IPS-NIHi7 (cell line): Measurements from ENCODE around the gene FUT1.
"Not testable (repeated sequence)": the region's sequence is repeated elsewhere in the genome, so short reads cannot be mapped to it uniquely, and the experiment has no call there.

Experiments
- DNase-seq: peaks from one replicate; pipeline ENCODE4 v3.0.0; 2012; ENCODE audit warnings: mixed read lengths; ENCODE audit errors: extremely low spot score

Gene FUT1

GRCh38 chr19:48718106-48718505 lies 34.3 kb downstream of the FUT1 start:
- not testable (repeated sequence) for DNase-seq

- DNase-seq = no peak
These were observed 35.7 kb downstream of the FUT1 start for GRCh38 chr19:48716562-48717291.

GRCh38 chr19:48715681-48716171 lies 36.7 kb downstream of the FUT1 start:
- DNase-seq = no peak

DNA sequence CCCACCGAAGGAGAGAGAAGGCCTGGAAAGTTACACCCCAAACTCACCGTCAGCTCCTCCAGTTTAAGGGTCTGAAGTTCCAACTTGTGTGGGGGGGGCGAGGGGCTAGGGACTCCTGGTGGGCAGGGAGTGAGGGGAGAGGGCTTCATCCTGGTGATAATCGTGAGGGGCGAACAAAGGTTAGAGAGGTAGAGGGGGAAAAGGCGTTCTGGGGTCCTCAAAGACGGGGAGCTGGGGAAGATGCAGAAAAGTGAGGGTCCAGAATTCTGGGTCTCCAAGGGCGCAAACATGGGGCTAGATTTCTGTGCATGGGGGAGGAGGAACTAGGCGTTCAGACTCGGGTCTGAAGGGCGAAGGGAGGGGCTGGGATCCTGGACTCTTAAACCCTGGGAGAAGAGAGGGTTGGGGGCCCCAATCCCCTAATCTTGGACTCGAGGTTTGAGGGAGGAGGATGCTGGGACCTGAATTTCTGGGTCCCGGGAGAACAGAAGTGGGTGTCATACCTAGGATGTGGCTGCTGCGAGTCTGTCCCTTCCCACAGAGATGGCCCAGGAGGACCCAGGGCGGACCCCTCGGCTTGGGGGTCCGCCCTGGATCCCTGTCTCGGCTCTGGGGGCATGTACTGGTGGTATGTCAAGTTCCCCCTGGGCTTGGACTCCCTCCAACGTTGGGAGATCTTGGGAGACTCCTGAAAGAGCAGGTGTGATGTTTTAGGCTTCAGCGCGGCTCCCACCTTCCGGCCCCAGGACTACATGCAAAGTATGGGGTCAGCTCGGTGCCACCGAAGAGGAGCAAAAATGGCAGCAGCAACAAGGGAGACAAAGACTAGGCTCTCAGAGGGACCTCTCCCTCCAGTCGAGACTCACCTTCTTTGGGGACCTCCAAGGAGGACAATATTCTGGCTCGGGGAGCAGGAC lies 37.4 kb downstream of the FUT1 start:
- DNase-seq = no peak

- DNase-seq = peak; percentile 99
These were observed 38.3 kb downstream of the FUT1 start for GRCh38 chr19:48713864-48714755.

DNA sequence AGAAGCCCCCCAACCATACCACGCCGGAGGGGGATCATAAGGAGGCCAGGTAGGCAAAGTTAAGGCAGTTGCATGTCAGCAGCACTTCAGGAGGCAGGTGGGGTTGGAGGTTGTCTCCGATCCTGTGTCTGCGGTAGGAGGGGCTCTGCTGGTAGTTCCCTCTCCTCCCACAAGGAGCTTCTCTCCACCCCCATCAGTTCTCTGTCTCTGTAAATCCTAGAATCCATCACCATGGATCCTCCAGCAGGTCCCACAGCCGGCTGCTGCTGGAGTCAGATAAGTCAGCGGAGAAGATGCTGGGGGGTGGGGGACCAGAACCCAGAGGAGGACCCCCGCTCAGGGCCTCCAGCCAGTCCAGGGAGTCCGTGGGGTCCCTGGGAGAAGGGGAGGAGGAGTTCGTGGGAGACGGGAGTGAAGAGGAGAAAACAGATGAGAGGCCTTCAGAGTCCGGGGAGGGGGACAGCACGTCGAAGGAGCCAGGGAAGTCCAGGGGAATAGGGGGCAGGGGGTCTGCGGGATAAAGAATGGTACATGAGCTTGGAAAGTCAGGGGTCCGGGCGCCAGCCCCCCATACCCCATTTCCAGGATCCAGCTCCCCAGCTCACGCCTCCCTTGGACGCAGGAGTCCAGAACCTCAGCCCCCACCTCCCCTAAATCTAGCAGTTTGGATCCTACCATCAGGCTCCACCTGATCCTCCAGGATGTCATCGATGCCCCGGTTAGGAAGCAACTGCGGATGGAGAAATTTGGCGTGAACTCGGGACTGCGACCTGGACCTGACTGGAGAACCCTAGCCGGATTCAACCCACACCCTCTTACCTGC lies 39.2 kb downstream of the FUT1 start:
- DNase-seq = peak; percentile 83

GRCh38 chr19:48711106-48711662 lies 41.3 kb downstream of the FUT1 start:
- DNase-seq = no peak

DNA sequence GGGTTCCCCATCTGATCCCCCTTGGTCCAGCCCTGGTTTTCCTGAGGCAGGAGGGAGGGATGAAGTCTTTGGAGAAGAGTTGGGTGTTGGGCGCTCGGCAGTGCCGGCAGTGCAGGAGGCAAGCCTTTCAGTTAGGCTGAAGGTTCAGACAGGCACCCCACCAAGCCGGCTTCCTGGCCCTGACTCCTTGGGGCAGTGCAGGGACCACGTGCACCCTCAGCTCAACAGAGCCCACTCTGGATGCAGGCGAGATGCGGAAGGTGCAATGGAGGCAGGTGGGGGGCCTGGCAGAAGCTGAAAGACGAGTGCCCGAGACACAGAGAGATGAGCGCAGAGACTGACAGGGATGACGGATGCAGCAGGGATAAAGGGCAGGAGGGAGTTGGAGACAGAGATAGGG lies 44.0 kb downstream of the FUT1 start:
- no peak for DNase-seq

DNA sequence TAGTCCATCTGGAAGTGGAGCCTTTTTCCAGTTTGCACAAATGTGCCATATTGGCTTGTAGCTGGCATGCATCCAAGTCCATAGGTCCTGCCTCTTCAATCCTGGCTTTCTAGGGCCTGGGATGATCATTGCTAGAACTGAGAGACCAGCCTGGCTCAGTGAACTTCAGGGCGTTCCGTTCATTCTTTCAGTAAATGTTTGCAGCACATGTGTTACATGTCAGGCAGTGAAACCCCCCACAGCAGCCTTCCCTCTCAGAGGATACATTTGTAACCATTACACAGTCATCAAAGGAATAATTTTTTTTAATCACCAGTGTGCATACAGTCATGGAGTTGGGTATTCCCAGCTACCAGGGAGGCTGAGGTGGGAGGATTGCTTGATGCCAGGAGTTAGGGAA lies 47.0 kb downstream of the FUT1 start:
- no peak for DNase-seq

- no peak for DNase-seq
These were observed 49.1 kb downstream of the FUT1 start for GRCh38 chr19:48703316-48703715.

DNA sequence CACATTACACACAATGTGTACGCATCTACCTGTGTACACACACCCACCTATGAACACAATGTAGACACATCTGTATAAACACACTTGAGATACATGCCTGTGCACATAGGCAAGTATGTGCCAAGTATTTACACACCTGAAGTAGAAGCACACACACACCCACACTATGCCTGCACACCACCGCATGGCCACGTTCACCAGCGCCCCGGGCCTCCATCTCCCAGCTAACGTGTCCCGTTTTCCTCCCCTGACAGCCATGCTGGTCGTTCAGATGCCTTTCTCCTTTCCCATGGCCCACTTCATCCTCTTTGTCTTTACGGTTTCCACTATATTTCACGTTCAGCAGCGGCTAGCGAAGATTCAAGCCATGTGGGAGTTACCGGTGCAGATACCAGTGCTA lies 49.7 kb downstream of the FUT1 start:
- no peak for DNase-seq

- no peak for DNase-seq
These were observed 54.4 kb downstream of the FUT1 start for GRCh38 chr19:48698046-48698445.
